ENCODE measurements around the gene DSCAM. TPM values are rescaled to one million over a fixed set of nuclear protein-coding genes. Genes with fewer than 3 reads are reported as not detected.

DSCAM gene
- total RNA-seq, 1 donor from 2014 or later = not detected

DNA sequence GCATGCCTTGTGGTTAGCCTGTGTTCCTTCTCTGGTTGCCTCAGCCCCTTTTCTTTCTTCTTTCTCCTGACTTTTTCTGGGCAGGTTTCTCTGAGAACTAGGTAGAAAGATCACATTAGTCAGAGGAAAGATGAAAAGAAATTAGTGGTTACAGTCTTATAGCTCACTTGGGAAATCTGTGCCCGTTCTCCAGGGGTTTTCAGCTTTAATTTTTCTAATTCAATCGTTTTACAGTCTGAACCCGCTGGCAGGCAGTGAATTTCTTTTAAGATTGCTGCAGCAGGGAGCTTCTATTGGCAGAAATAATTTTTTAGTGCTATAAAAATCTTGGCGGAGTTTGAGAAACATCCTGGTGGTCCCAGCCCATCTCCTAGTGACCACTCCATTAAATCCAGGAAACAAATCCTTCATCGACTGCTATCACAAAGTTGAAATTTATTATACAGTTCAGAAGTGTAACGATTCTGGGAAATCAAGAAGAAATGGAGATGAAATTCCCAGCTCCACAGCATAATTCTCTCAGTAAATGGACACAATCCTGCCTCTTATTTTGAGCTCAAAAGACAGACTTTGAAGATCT is 866.6 kb downstream of the DSCAM start:
- Histone ChIP-seq H3F3A (ENCODE audit: low read depth) (no peaks in the 10 kb centered on the region), H3K27me3 (no peaks in the 10 kb centered on the region), H4K20me1 (ENCODE audit: low read depth) (no peaks in the 10 kb centered on the region), H3K79me2 (ENCODE audit: low read depth) (no peaks in the 10 kb centered on the region), H3K4me1 (no peaks in the 10 kb centered on the region), H3K4me2 (no peak overlapping the region), H2AFZ (replicated peaks) (no peak overlapping the region), H3K9ac (no peak overlapping the region), H3K9me3 (ENCODE audit: low read depth) (no peaks in the 10 kb centered on the region), H3K36me3 (no peaks in the 10 kb centered on the region), H3K27ac (no peak overlapping the region), H3K4me3 (no peak overlapping the region)
- no peak for TF ChIP-seq EZH2phosphoT487 (IDR thresholded peaks at IDR 0.05)
- TF ChIP-seq, protein P1, sequence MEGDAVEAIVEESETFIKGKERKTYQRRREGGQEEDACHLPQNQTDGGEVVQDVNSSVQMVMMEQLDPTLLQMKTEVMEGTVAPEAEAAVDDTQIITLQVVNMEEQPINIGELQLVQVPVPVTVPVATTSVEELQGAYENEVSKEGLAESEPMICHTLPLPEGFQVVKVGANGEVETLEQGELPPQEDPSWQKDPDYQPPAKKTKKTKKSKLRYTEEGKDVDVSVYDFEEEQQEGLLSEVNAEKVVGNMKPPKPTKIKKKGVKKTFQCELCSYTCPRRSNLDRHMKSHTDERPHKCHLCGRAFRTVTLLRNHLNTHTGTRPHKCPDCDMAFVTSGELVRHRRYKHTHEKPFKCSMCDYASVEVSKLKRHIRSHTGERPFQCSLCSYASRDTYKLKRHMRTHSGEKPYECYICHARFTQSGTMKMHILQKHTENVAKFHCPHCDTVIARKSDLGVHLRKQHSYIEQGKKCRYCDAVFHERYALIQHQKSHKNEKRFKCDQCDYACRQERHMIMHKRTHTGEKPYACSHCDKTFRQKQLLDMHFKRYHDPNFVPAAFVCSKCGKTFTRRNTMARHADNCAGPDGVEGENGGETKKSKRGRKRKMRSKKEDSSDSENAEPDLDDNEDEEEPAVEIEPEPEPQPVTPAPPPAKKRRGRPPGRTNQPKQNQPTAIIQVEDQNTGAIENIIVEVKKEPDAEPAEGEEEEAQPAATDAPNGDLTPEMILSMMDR (IDR thresholded peaks at IDR 0.05) = no peak
- TF ChIP-seq EZH2 (IDR thresholded peaks at IDR 0.05) = no peak
- no peak overlapping the region for H3K4me3 Mint-ChIP-seq
- DNase-seq (ENCODE audit: low spot score) = no peak
- peaks cover 2% of the 10 kb centered on the region for H3K27me3 Mint-ChIP-seq (ENCODE audit: insufficient read depth, low read depth)
- H3K27ac Mint-ChIP-seq = no peak overlapping the region
- H3K9me3 Mint-ChIP-seq = peaks cover 8% of the 10 kb centered on the region
- no peaks in the 10 kb centered on the region for H3K36me3 Mint-ChIP-seq
- H3K4me1 Mint-ChIP-seq = no peaks in the 10 kb centered on the region

DNA sequence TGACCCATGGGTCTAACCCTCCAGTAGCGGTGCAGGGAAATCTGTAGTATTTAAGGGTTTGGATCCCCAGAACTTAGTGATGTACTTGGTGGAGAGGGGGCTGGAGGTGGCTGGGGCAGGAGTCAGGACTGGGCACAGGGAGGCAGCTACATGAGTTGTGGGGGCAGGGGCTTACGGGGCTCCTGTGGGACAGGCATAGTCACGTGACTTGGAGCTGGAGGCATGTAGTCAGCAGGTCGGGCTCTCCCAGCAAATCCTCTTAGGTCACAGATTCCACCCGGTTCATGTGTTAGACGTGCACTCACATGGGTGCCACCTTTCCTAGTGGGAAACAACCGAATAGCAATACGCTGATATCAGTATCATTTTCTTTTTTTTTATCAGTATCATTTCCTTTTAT is 867.6 kb downstream of the DSCAM start:
- no peak overlapping the region for H2AFZ ChIP-seq (replicated peaks)
- Mint-ChIP-seq H3K36me3 (no peaks in the 10 kb centered on the region), H3K27me3 (ENCODE audit: insufficient read depth, low read depth) (peaks cover 2% of the 10 kb centered on the region), H3K4me3 (no peak overlapping the region), H3K27ac (no peak overlapping the region), H3K9me3 (peaks cover 8% of the 10 kb centered on the region), H3K4me1 (no peaks in the 10 kb centered on the region)
- no peaks in the 10 kb centered on the region for H3K9me3 ChIP-seq (ENCODE audit: low read depth)
- H3K27ac ChIP-seq = no peak overlapping the region
- H3K36me3 ChIP-seq = no peaks in the 10 kb centered on the region
- DNase-seq (ENCODE audit: low spot score) = no peak
- H4K20me1 ChIP-seq (ENCODE audit: low read depth) = no peaks in the 10 kb centered on the region
- no peaks in the 10 kb centered on the region for H3F3A ChIP-seq (ENCODE audit: low read depth)
- H3K9ac ChIP-seq = no peak overlapping the region
- H3K4me1 ChIP-seq = no peaks in the 10 kb centered on the region
- peaks cover 4% of the 10 kb centered on the region for H3K27me3 ChIP-seq
- H3K79me2 ChIP-seq (ENCODE audit: low read depth) = no peaks in the 10 kb centered on the region
- TF ChIP-seq, protein P1 (IDR thresholded peaks at IDR 0.05) = no peak
- TF ChIP-seq EZH2phosphoT487 (IDR thresholded peaks at IDR 0.05) = no peak
- no peak for TF ChIP-seq EZH2 (IDR thresholded peaks at IDR 0.05)
- no peak overlapping the region for H3K4me3 ChIP-seq
- H3K4me2 ChIP-seq = no peak overlapping the region

DNA sequence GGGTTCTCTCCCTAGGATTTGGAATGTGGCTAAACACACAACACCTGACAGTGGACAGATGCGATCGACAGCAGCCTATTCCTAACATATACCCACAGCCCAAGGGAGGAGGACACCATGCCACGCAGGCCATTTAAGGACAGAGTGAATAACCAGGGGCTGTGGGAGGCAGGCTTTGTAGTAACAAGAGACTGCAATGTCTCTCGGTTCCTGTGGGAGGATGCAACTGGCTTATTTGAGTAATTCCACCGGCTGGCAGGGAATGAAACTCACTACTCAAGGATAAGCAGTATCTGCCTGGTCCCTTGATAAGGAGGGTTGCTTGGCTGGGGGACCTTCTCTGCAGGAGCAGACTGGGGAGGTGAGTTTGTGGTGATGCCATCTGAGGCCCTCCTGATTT is 870.2 kb downstream of the DSCAM start:
- TF ChIP-seq, protein P1 (IDR thresholded peaks at IDR 0.05) = no peak
- TF ChIP-seq EZH2 (IDR thresholded peaks at IDR 0.05) = no peak
- TF ChIP-seq EZH2phosphoT487 (IDR thresholded peaks at IDR 0.05) = no peak
- no peak overlapping the region for H3K4me2 ChIP-seq
- no peaks in the 10 kb centered on the region for H3K36me3 Mint-ChIP-seq
- H3K9me3 Mint-ChIP-seq = peaks cover 8% of the 10 kb centered on the region
- H3K4me3 ChIP-seq = no peak overlapping the region
- H3K79me2 ChIP-seq (ENCODE audit: low read depth) = no peaks in the 10 kb centered on the region
- H4K20me1 ChIP-seq (ENCODE audit: low read depth) = no peaks in the 10 kb centered on the region
- H3K27ac Mint-ChIP-seq = no peak overlapping the region
- DNase-seq (ENCODE audit: low spot score) = no peak
- no peaks in the 10 kb centered on the region for H3K4me1 ChIP-seq
- no peaks in the 10 kb centered on the region for H3F3A ChIP-seq (ENCODE audit: low read depth)
- H3K4me3 Mint-ChIP-seq = no peak overlapping the region
- H2AFZ ChIP-seq (replicated peaks) = no peak overlapping the region
- H3K9ac ChIP-seq = no peak overlapping the region
- no peaks in the 10 kb centered on the region for H3K9me3 ChIP-seq (ENCODE audit: low read depth)
- H3K27me3 ChIP-seq = peaks cover 4% of the 10 kb centered on the region
- no peaks in the 10 kb centered on the region for H3K4me1 Mint-ChIP-seq
- no peaks in the 10 kb centered on the region for H3K36me3 ChIP-seq
- no peak overlapping the region for H3K27ac ChIP-seq
- peaks cover 4% of the 10 kb centered on the region for H3K27me3 Mint-ChIP-seq (ENCODE audit: insufficient read depth, low read depth)
